Measurements from ENCODE around the gene DLG3.
"Not testable (repeated sequence)": the region's sequence is repeated elsewhere in the genome, so short reads cannot be mapped to it uniquely, and the experiment has no call there.

DNA sequence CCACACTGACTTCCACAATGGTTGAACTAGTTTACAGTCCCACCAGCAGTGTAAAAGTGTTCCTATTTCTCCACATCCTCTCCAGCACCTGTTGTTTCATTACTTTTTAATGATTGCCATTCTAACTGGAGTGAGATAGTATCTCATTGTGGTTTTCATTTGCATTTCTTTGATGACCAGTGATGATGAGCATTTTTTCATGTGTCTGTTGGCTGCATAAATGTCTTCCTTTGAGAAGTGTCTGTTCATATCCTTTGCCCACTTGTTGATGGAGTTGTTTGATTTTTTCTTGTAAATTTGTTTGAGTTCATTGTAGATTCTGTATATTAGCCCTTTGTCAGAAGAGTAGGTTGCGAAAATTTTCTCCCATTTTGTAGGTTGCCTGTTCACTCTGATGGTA, 71.1 kb downstream of the DLG3 start:
- TF ChIP-seq POLR2A (IDR thresholded peaks at IDR 0.05) = not testable (repeated sequence)
- TF ChIP-seq, protein P1, sequence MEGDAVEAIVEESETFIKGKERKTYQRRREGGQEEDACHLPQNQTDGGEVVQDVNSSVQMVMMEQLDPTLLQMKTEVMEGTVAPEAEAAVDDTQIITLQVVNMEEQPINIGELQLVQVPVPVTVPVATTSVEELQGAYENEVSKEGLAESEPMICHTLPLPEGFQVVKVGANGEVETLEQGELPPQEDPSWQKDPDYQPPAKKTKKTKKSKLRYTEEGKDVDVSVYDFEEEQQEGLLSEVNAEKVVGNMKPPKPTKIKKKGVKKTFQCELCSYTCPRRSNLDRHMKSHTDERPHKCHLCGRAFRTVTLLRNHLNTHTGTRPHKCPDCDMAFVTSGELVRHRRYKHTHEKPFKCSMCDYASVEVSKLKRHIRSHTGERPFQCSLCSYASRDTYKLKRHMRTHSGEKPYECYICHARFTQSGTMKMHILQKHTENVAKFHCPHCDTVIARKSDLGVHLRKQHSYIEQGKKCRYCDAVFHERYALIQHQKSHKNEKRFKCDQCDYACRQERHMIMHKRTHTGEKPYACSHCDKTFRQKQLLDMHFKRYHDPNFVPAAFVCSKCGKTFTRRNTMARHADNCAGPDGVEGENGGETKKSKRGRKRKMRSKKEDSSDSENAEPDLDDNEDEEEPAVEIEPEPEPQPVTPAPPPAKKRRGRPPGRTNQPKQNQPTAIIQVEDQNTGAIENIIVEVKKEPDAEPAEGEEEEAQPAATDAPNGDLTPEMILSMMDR (IDR thresholded peaks at IDR 0.05) = not testable (repeated sequence)

All from heart left ventricle (tissue), 13 donors.